CD8-positive, alpha-beta memory T cell (primary cell): Measurements from ENCODE around the gene COL5A2. TPM values are rescaled to one million over a fixed set of nuclear protein-coding genes. Genes with fewer than 3 reads are reported as not detected.

Experiments used
- CTCF ChIA-PET: fragments of 350-600 bp; sonication (Branson Sonifier 250); formaldehyde crosslinking; loops from one replicate; lab custom pipeline; 2021; ENCODE audit warnings: antibody characterized with exemption; lab: Charles Lee
- POLR2A ChIA-PET: fragments of 350-600 bp; sonication (Branson Sonifier 250); formaldehyde crosslinking; loops from one replicate; lab custom pipeline; 2021; ENCODE audit warnings: antibody characterized with exemption; lab: Charles Lee
- DNase-seq, 5 donors: peaks; one replicate each; pipeline versions ENCODE4 v3.0.0 to v3.0.0-alpha.2; 2020 to 2022; ENCODE audit warnings: mixed read lengths in 1 of 5
- H3K27ac ChIP-seq: one replicate; pipeline ENCODE4 v1.7.0; 2013; ENCODE audit warnings: low read depth, mild to moderate bottlenecking, low read length, moderate library complexity
- H3K27me3 ChIP-seq: 2 replicates; pipeline ENCODE4 v1.7.0; 2013; ENCODE audit warnings: low read length, mild to moderate bottlenecking; ENCODE audit not compliant: insufficient read depth, poor library complexity, severe bottlenecking
- H3K36me3 ChIP-seq: 2 replicates; pipeline ENCODE4 v1.7.0; 2013; ENCODE audit warnings: mild to moderate bottlenecking, low read length, moderate library complexity; ENCODE audit not compliant: insufficient read depth
- H3K4me1 ChIP-seq: 2 replicates; pipeline ENCODE4 v1.7.0; 2013; ENCODE audit warnings: mild to moderate bottlenecking, low read length, moderate library complexity; ENCODE audit not compliant: insufficient read depth
- H3K4me3 ChIP-seq: 2 replicates; pipeline ENCODE4 v1.7.0; 2013; ENCODE audit warnings: mild to moderate bottlenecking, low read length
- H3K9me3 ChIP-seq: 2 replicates; pipeline ENCODE4 v1.7.0; 2013; ENCODE audit warnings: mild to moderate bottlenecking, low read length
- H3K27ac Mint-ChIP-seq, 8 donors: one replicate each; pipeline ENCODE4 v1.8.0; 2020 to 2021; ENCODE audit warnings: mixed read lengths in 8 of 8, mild to moderate bottlenecking in 6 of 8, inconsistent platforms in 3 of 8, moderate library complexity in 3 of 8
- H3K27me3 Mint-ChIP-seq, 2 donors: one replicate each; pipeline ENCODE4 v1.8.0; 2020 to 2021; ENCODE audit warnings: mixed read lengths in 2 of 2, mild to moderate bottlenecking in 1 of 2, moderate library complexity in 1 of 2
- H3K36me3 Mint-ChIP-seq, 3 donors: one replicate each; pipeline ENCODE4 v1.8.0; 2020 to 2021; ENCODE audit warnings: mixed read lengths in 3 of 3, inconsistent platforms in 1 of 3, mild to moderate bottlenecking in 1 of 3
- H3K4me1 Mint-ChIP-seq, 3 donors: one replicate each; pipeline ENCODE4 v1.8.0; 2020 to 2021; ENCODE audit warnings: mixed read lengths in 3 of 3, inconsistent platforms in 1 of 3, mild to moderate bottlenecking in 1 of 3
- H3K4me3 Mint-ChIP-seq, 7 donors: one replicate each; pipeline ENCODE4 v1.8.0; 2020 to 2021; ENCODE audit warnings: mixed read lengths in 7 of 7, mild to moderate bottlenecking in 6 of 7, moderate library complexity in 4 of 7, inconsistent platforms in 2 of 7
- H3K9me3 Mint-ChIP-seq, 5 donors: one replicate each; pipeline ENCODE4 v1.8.0; 2020 to 2022; ENCODE audit warnings: mixed read lengths in 5 of 5, mild to moderate bottlenecking in 3 of 5, moderate library complexity in 2 of 5, inconsistent platforms in 1 of 5
- polyA plus RNA-seq: library from polyadenylated mRNA; unstranded; fragments of 300-500 nt; fragmentation: Illumina TruSeq; gene quantifications from one replicate; pipeline ENCODE4 v1.2.3, GENCODE V29; 2021
- total RNA-seq, 2 experiments: library from RNA; stranded (reverse); gene quantifications; one replicate each; pipeline ENCODE4 v1.2.3, GENCODE V29; 2021

Gene COL5A2
- total and polyA plus RNA-seq, 3 experiments from 2014 or later = 0.66 to 1.2 TPM; not detected in 1

- Mint-ChIP-seq H3K9me3 (no peaks in the 10 kb centered on the region), H3K4me1 (no peaks in the 10 kb centered on the region), H3K27ac (no peak overlapping the region), H3K4me3 (no peak overlapping the region), H3K27me3 (peaks cover 0 to 2% of the 10 kb centered on the region in 2 donors), H3K36me3 (no peaks in the 10 kb centered on the region)
- Histone ChIP-seq H3K9me3 (no peaks in the 10 kb centered on the region), H3K4me1 (no peaks in the 10 kb centered on the region), H3K36me3 (no peaks in the 10 kb centered on the region), H3K4me3 (no peak overlapping the region), H3K27ac (no peak overlapping the region), H3K27me3 (no peaks in the 10 kb centered on the region)
- ChIA-PET CTCF (no interaction called here), POLR2A (no interaction called here)
- DNase-seq = no peak
These were observed 170.9 kb downstream of the COL5A2 start for GRCh38 chr2:189008555-189009262.

GRCh38 chr2:189002079-189002478 lies 177.5 kb downstream of the COL5A2 start:
- POLR2A ChIA-PET = no interaction called here
- Histone ChIP-seq H3K27me3 (no peaks in the 10 kb centered on the region), H3K4me3 (no peak overlapping the region), H3K9me3 (no peaks in the 10 kb centered on the region), H3K36me3 (no peaks in the 10 kb centered on the region), H3K4me1 (no peaks in the 10 kb centered on the region), H3K27ac (no peak overlapping the region)
- Mint-ChIP-seq H3K36me3 (no peaks in the 10 kb centered on the region), H3K27ac (no peak overlapping the region), H3K27me3 (peaks cover 0 to 2% of the 10 kb centered on the region in 2 donors), H3K4me3 (no peak overlapping the region), H3K9me3 (no peaks in the 10 kb centered on the region), H3K4me1 (no peaks in the 10 kb centered on the region)
- no peak for DNase-seq
- CTCF ChIA-PET = no interaction called here

GRCh38 chr2:189000221-189000620 lies 179.3 kb downstream of the COL5A2 start:
- Histone ChIP-seq H3K27ac (no peak overlapping the region), H3K4me3 (no peak overlapping the region), H3K9me3 (no peaks in the 10 kb centered on the region), H3K4me1 (no peaks in the 10 kb centered on the region), H3K36me3 (no peaks in the 10 kb centered on the region), H3K27me3 (no peaks in the 10 kb centered on the region)
- Mint-ChIP-seq H3K27ac (no peak overlapping the region), H3K36me3 (peaks cover 0 to 1% (median 0%) of the 10 kb centered on the region in 3 donors), H3K27me3 (peaks cover 0 to 2% of the 10 kb centered on the region in 2 donors), H3K4me1 (no peaks in the 10 kb centered on the region), H3K9me3 (no peaks in the 10 kb centered on the region), H3K4me3 (no peak overlapping the region)
- POLR2A ChIA-PET = no interaction called here
- DNase-seq = no peak
- CTCF ChIA-PET = no interaction called here

GRCh38 chr2:188997263-188997662 lies 182.3 kb downstream of the COL5A2 start:
- no peaks in the 10 kb centered on the region for H3K36me3 ChIP-seq
- POLR2A ChIA-PET = no interaction called here
- H3K4me1 ChIP-seq = no peaks in the 10 kb centered on the region
- Mint-ChIP-seq H3K4me3 (no peak overlapping the region), H3K27ac (no peak overlapping the region), H3K4me1 (no peaks in the 10 kb centered on the region), H3K27me3 (no peaks in the 10 kb centered on the region), H3K36me3 (peaks cover 0 to 1% (median 0%) of the 10 kb centered on the region in 3 donors), H3K9me3 (peaks cover 0 to 3% (median 0%) of the 10 kb centered on the region in 5 donors)
- CTCF ChIA-PET = no interaction called here
- H3K9me3 ChIP-seq = no peaks in the 10 kb centered on the region
- no peak overlapping the region for H3K27ac ChIP-seq
- H3K4me3 ChIP-seq = no peak overlapping the region
- H3K27me3 ChIP-seq = no peaks in the 10 kb centered on the region
- no peak for DNase-seq

GRCh38 chr2:188993247-188993646 lies 186.3 kb downstream of the COL5A2 start:
- no peak overlapping the region for H3K27ac ChIP-seq
- peaks cover 0 to 3% (median 0%) of the 10 kb centered on the region in 5 donors for H3K9me3 Mint-ChIP-seq
- ChIA-PET CTCF (no interaction called here), POLR2A (no interaction called here)
- H3K9me3 ChIP-seq = no peaks in the 10 kb centered on the region
- no peak for DNase-seq
- H3K4me1 Mint-ChIP-seq = no peaks in the 10 kb centered on the region
- no peaks in the 10 kb centered on the region for H3K27me3 ChIP-seq
- H3K4me1 ChIP-seq = no peaks in the 10 kb centered on the region
- H3K4me3 ChIP-seq = no peak overlapping the region
- peaks cover 0 to 1% (median 0%) of the 10 kb centered on the region in 3 donors for H3K36me3 Mint-ChIP-seq
- no peaks in the 10 kb centered on the region for H3K36me3 ChIP-seq
- H3K4me3 Mint-ChIP-seq = no peak overlapping the region
- H3K27me3 Mint-ChIP-seq = no peaks in the 10 kb centered on the region
- no peak overlapping the region for H3K27ac Mint-ChIP-seq

- POLR2A ChIA-PET = no interaction called here
- no peaks in the 10 kb centered on the region for H3K4me1 ChIP-seq
- no peaks in the 10 kb centered on the region for H3K9me3 ChIP-seq
- no peak overlapping the region for H3K27ac ChIP-seq
- Mint-ChIP-seq H3K27me3 (no peaks in the 10 kb centered on the region), H3K9me3 (no peaks in the 10 kb centered on the region), H3K4me1 (no peaks in the 10 kb centered on the region), H3K4me3 (no peak overlapping the region), H3K27ac (no peak overlapping the region), H3K36me3 (no peaks in the 10 kb centered on the region)
- no peaks in the 10 kb centered on the region for H3K36me3 ChIP-seq
- no peak for DNase-seq
- CTCF ChIA-PET = no interaction called here
- no peaks in the 10 kb centered on the region for H3K27me3 ChIP-seq
- H3K4me3 ChIP-seq = no peak overlapping the region
These were observed 192.7 kb downstream of the COL5A2 start for GRCh38 chr2:188986839-188987238.

- H3K4me1 Mint-ChIP-seq = no peaks in the 10 kb centered on the region
- H3K9me3 Mint-ChIP-seq = no peaks in the 10 kb centered on the region
- no peak overlapping the region for H3K4me3 ChIP-seq
- no peaks in the 10 kb centered on the region for H3K9me3 ChIP-seq
- H3K4me3 Mint-ChIP-seq = no peak overlapping the region
- H3K27ac ChIP-seq = no peak overlapping the region
- H3K27me3 Mint-ChIP-seq = no peaks in the 10 kb centered on the region
- CTCF ChIA-PET = no interaction called here
- POLR2A ChIA-PET = no interaction called here
- no peaks in the 10 kb centered on the region for H3K36me3 ChIP-seq
- no peaks in the 10 kb centered on the region for H3K4me1 ChIP-seq
- no peaks in the 10 kb centered on the region for H3K36me3 Mint-ChIP-seq
- H3K27me3 ChIP-seq = no peaks in the 10 kb centered on the region
- no peak for DNase-seq
- H3K27ac Mint-ChIP-seq = no peak overlapping the region
These were observed 194.9 kb downstream of the COL5A2 start for GRCh38 chr2:188984680-188985079.

- no peak for DNase-seq
- Histone ChIP-seq H3K27ac (no peak overlapping the region), H3K36me3 (no peaks in the 10 kb centered on the region), H3K27me3 (no peaks in the 10 kb centered on the region), H3K4me3 (no peak overlapping the region), H3K9me3 (no peaks in the 10 kb centered on the region), H3K4me1 (no peaks in the 10 kb centered on the region)
- Mint-ChIP-seq H3K27me3 (no peaks in the 10 kb centered on the region), H3K9me3 (no peaks in the 10 kb centered on the region), H3K36me3 (no peaks in the 10 kb centered on the region), H3K4me1 (peaks cover 0 to 1% (median 0%) of the 10 kb centered on the region in 3 donors), H3K4me3 (no peak overlapping the region), H3K27ac (no peak overlapping the region)
- ChIA-PET POLR2A (no interaction called here), CTCF (no interaction called here)
These were observed 195.5 kb downstream of the COL5A2 start for GRCh38 chr2:188984065-188984491.
